Measurements from ENCODE around the gene STXBP4.
"Not testable (repeated sequence)": the region's sequence is repeated elsewhere in the genome, so short reads cannot be mapped to it uniquely, and the experiment has no call there.

The STXBP4 gene

GRCh38 chr17:55059724-55060123 lies 91.2 kb downstream of the STXBP4 start:
- no peak for DNase-seq

DNA sequence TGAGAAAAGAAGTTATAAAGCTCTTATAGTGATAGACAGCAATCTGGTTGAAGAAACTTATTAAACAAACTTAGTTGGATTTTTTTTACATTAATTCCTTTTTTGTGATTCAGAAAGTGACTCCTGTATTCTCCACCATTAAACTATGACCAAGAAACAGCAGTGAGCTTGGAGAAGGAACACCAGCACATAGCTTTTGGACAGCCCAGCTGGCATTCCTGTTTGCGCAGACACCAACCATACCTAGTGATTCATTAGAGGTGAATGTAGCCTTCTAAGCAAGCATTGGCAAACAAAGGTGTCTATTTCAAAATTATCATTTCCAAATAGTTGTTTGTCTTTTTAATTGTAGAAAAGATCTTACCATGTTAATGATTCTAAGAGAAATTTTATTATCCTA lies 94.4 kb downstream of the STXBP4 start:
- DNase-seq: peak; percentile 45

GRCh38 chr17:55063885-55064874 lies 95.6 kb downstream of the STXBP4 start:
- no peak for DNase-seq

- DNase-seq: peak; percentile 57
Observed at GRCh38 chr17:55067697-55068439, 99.3 kb downstream of the STXBP4 start.

DNA sequence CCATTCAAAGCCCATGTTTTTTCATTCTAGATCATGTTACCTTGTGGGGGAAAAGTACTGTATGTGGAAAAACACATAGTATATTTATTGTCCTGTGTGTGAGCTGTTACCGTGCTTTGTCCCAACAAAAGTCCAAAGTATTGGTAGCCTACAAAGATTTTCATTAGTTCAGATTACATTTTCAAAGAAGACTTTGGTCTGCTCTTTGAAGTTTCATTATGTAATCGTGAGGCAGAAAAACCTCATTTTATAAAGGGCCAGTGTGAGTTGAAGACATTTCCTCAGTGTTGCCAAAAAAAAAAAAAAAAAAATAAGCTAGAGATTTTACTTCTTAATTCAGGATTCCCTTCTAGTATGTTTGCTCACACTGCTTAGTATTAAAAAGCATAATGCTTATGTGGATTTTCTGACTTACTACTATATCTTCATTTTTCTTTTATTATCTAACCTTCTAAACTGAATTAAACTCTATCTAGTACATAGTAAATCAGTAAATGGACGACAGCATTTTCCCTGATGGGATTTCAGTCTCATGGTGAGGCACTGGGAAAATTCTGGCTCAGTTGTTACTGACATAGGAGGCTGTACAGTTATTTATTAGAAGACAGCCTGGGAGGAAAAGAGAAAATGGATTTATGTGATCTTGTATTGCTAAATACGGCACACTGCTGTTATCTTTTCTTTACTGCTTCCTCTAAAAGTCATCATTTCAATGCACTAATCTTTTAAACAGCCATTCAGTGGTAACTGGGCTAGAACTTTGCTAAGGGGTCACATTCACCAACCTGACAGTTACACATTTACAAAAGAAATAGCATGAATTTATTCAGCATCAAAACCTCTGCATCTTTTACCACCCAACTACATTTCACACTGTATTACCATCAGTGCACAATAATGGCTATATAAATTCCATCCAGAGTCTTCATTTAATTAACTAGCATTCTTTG lies 100.6 kb downstream of the STXBP4 start:
- no peak for DNase-seq

- DNase-seq: no peak
Observed at GRCh38 chr17:55069983-55070529, 101.5 kb downstream of the STXBP4 start.

- no peak for DNase-seq
Observed at GRCh38 chr17:55072898-55073297, 104.3 kb downstream of the STXBP4 start.

GRCh38 chr17:55073467-55073866 lies 104.9 kb downstream of the STXBP4 start:
- DNase-seq: not testable (repeated sequence)

- no peak for DNase-seq
Observed at GRCh38 chr17:55081559-55081958, 113.0 kb downstream of the STXBP4 start.

DNA sequence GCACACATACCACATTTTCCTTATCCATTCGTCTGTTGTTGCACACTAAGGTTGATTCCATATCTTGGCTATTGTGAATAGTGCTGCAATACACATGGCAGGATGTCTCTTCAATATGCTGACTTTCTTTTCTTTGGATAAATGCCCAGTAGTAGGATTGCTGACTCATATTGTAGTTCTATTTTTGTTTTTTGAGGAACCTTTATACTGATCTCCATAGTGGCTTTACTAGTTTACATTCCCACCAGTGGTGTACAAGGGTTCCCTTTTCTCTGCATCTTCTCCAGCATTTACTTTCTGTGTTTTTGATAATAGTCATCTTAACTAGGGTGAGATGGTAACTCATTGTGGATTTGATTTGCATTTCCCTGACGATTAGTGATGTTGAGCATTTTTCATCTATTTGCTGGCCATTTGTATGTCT lies 118.1 kb downstream of the STXBP4 start:
- peak; percentile 40 for DNase-seq

DNA sequence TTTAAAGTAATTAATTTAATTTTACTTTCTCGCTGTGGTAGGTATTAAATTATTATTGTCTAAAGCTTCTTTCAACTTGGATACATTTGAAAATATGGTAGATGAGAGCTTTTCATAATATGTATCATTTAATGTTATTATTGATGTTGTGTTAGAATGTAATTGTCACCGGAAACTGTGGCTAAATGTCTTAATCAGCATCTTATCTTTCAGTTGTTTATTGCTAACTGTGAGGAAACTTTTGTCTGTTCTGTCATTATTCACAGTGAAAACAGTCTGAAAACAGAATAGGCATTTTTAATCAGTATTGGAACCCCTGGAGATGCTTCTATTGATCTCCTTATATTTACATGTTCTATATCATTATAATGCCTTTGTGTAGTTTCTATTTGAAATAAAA lies 120.7 kb downstream of the STXBP4 start:
- no peak for DNase-seq

- no peak for DNase-seq
Observed at GRCh38 chr17:55090079-55090492, 121.5 kb downstream of the STXBP4 start.

DNA sequence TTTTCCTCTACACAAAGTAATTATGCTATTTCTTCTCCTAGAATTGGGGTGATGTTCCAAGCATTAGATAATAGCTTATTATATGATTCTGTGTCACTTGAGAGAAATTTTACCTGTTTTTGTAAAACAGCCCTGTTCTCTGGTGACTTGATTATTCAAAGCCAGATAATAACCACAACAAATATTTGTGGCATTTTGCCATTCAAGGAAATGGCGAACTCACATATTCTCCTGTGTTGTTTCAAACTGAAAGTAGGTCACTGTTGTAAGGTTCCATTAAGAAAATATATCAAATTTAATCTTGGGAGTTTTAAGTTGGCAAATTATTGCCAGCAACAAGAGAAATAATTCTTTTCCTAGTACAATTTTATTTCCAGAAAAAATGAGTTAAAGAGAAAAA lies 124.8 kb downstream of the STXBP4 start:
- no peak for DNase-seq

GRCh38 chr17:55098765-55099164 lies 130.2 kb downstream of the STXBP4 start:
- DNase-seq: no peak

DNA sequence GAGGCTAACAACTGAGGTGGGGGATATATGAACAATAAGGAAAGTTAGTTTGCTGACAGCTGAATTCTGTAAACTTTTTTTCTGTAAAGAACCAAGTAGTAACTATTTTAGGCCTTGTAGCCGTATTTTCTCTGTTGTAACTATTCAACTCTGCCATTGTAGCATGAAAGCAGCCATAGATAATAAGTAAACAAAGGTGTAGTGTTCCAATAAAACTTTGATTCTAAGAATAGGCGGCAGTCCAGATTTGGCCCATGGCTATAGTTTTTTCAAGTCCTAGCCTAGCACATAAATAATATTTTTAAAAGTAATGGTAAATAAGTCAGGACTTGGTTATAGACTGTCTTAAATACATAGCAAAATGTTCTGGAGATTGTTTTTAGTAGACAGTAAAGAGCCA lies 142.0 kb downstream of the STXBP4 start:
- DNase-seq: no peak

DNA sequence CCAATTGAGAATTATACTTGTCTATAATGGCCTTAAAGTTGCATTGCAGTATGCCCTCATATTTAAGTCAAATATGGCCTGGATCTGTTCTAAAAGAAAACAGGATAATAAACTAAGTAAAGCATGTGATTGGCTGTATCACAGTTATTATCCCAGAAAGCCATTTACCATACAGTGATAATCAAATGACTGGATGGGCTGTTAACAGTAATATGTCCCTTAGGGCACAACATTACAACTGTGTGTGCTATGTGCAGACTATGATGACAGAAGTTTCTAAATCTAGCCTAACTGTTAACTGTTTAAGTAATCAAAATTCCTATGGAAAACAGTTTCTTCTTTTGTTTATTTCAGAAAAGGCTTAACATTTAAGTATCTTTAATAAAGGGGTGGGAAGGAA lies 145.7 kb downstream of the STXBP4 start:
- DNase-seq: no peak

- no peak for DNase-seq
Observed at GRCh38 chr17:55116440-55116914, 147.9 kb downstream of the STXBP4 start.

GRCh38 chr17:55117164-55117563 lies 148.6 kb downstream of the STXBP4 start:
- no peak for DNase-seq

DNA sequence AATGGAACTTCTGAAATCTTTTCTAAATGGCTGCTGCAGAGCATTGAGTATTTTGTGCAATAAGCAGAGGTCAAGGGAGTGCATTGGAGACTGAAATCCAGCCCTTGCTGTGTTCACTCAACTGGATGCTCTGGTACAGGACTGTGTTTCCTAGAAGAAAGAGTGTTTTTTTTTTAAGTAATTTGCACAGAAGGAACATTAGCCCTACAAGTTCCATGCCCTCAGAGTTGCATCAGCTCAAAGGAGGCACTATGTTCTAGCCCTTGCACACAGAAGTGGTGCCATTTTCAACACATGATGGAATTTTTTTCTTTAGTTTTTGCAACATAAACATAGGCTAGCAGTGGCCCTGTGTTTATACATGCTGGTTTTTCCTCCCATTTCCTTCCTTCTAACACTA lies 152.1 kb downstream of the STXBP4 start:
- no peak for DNase-seq

DNA sequence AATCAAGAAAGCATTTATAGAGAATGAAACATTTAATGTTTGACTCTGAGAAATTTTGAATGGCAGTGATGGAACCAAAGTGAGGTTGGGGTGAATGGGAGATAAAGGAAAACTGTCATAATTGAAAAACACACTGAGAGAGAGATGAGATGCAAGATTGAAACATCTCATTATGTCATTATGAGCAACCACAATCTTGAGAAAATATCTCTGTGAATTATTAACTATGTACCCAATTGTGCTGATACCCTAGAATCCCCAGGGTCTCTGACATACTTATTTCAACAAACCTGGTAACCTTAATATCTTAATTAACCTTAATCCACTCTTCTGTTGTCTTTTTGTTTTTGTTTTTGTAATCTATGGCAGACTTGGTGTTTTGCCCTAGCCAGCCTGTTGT lies 152.7 kb downstream of the STXBP4 start:
- no peak for DNase-seq

- DNase-seq: no peak
Observed at GRCh38 chr17:55122114-55122513, 153.5 kb downstream of the STXBP4 start.

- no peak for DNase-seq
Observed at GRCh38 chr17:55124730-55125360, 156.3 kb downstream of the STXBP4 start.
